Neural progenitor cell (in vitro differentiated cells): ENCODE data around the gene FAM89A. TPM values are rescaled to one million over a fixed set of nuclear protein-coding genes. Genes with fewer than 3 reads are reported as not detected.

Experiments
- DNase-seq: peaks from one replicate; pipeline ENCODE4 v3.0.0-alpha.2; 2016; ENCODE audit warnings: low spot score
- H2AFZ ChIP-seq: fragments of 200-600 bp; sonication (generic); replicated peaks from 2 replicates; pipeline ENCODE4 v1.6.1; 2016; ENCODE audit warnings: antibody characterized with exemption
- H3F3A ChIP-seq: fragments of 200-600 bp; sonication (generic); 2 replicates; pipeline ENCODE4 v1.6.1; 2016; ENCODE audit warnings: antibody characterized with exemption, low read depth
- H3K27ac ChIP-seq: fragments of 200-600 bp; sonication (generic); 2 replicates; pipeline ENCODE4 v1.5.1; 2016; ENCODE audit warnings: mild to moderate bottlenecking
- H3K27me3 ChIP-seq: fragments of 200-600 bp; sonication (generic); 2 replicates; pipeline ENCODE4 v1.6.1; 2016; ENCODE audit warnings: mild to moderate bottlenecking, moderate library complexity
- H3K36me3 ChIP-seq: fragments of 200-600 bp; sonication (generic); 2 replicates; pipeline ENCODE4 v1.5.1; 2016
- H3K4me1 ChIP-seq: fragments of 200-600 bp; sonication (generic); 2 replicates; pipeline ENCODE4 v1.6.1; 2016; ENCODE audit warnings: mixed run types
- H3K4me2 ChIP-seq: fragments of 200-600 bp; sonication (generic); 2 replicates; pipeline ENCODE4 v1.6.1; 2016
- H3K4me3 ChIP-seq: fragments of 200-600 bp; sonication (generic); 2 replicates; pipeline ENCODE4 v1.5.1; 2016
- H3K79me2 ChIP-seq: fragments of 200-600 bp; sonication (generic); 2 replicates; pipeline ENCODE4 v1.6.1; 2016; ENCODE audit warnings: low read depth
- H3K9ac ChIP-seq: fragments of 200-600 bp; sonication (generic); 2 replicates; pipeline ENCODE4 v1.6.1; 2016
- H3K9me3 ChIP-seq: fragments of 200-600 bp; sonication (generic); 2 replicates; pipeline ENCODE4 v1.5.1; 2016; ENCODE audit warnings: low read depth
- H4K20me1 ChIP-seq: fragments of 200-600 bp; sonication (generic); 2 replicates; pipeline ENCODE4 v1.6.1; 2016; ENCODE audit warnings: low read depth
- H3K27ac Mint-ChIP-seq: 3 replicates; pipeline ENCODE4 v1.8.0; 2021; ENCODE audit warnings: mixed read lengths
- H3K27me3 Mint-ChIP-seq: 2 replicates; pipeline ENCODE4 v1.8.0; 2022; ENCODE audit warnings: low read depth, mild to moderate bottlenecking, inconsistent platforms, moderate library complexity, mixed read lengths; ENCODE audit not compliant: insufficient read depth
- H3K36me3 Mint-ChIP-seq: 3 replicates; pipeline ENCODE4 v1.8.0; 2021; ENCODE audit warnings: mixed read lengths
- H3K4me1 Mint-ChIP-seq: 3 replicates; pipeline ENCODE4 v1.8.0; 2021; ENCODE audit warnings: mixed read lengths
- H3K4me3 Mint-ChIP-seq: 3 replicates; pipeline ENCODE4 v1.8.0; 2021; ENCODE audit warnings: mild to moderate bottlenecking, moderate library complexity, mixed read lengths
- H3K9me3 Mint-ChIP-seq: 3 replicates; pipeline ENCODE4 v1.8.0; 2020; ENCODE audit warnings: mixed read lengths
- CTCF ChIP-seq: fragments of 200-600 bp; sonication (generic); IDR thresholded peaks from 2 replicates; pipeline ENCODE4 v1.5.1; 2017; ENCODE audit warnings: antibody characterized with exemption, mild to moderate bottlenecking
- EZH2 ChIP-seq: fragments of 200-600 bp; sonication (generic); IDR thresholded peaks from 2 replicates; pipeline ENCODE4 v1.6.1; 2017; ENCODE audit warnings: antibody characterized with exemption, mild to moderate bottlenecking, moderate library complexity
- EZH2phosphoT487 ChIP-seq: fragments of 200-600 bp; sonication (generic); IDR thresholded peaks from 2 replicates; pipeline ENCODE4 v1.6.1; 2017; ENCODE audit warnings: antibody characterized with exemption
- total RNA-seq: library from RNA; depleted of rRNA; stranded (reverse); fragments of >200 nt; gene quantifications from 2 replicates; pipeline ENCODE4 v1.2.3, GENCODE V29; 2015; ENCODE audit warnings: low replicate concordance

The FAM89A gene
- total RNA-seq, 1 donor from 2014 or later = 2.1 TPM

GRCh38 chr1:231063331-231063730 lies 23.3 kb upstream of the FAM89A start:
- H4K20me1 ChIP-seq = no peaks in the 10 kb centered on the region
- no peak for DNase-seq
- H3K4me1 ChIP-seq = peaks cover 4% of the 10 kb centered on the region
- H3K27ac Mint-ChIP-seq = no peak overlapping the region
- no peak overlapping the region for H3K4me3 ChIP-seq
- TF ChIP-seq CTCF = no peak
- no peak for TF ChIP-seq EZH2phosphoT487
- TF ChIP-seq EZH2 = no peak
- peaks cover 2% of the 10 kb centered on the region for H3K9me3 Mint-ChIP-seq
- no peak overlapping the region for H3K4me3 Mint-ChIP-seq
- H3K27me3 ChIP-seq = peaks cover 9% of the 10 kb centered on the region
- no peak overlapping the region for H3K27ac ChIP-seq
- H3K9ac ChIP-seq = no peak overlapping the region
- H3K9me3 ChIP-seq = no peaks in the 10 kb centered on the region
- H3K36me3 Mint-ChIP-seq = no peaks in the 10 kb centered on the region
- H2AFZ ChIP-seq = no peak overlapping the region
- H3K4me1 Mint-ChIP-seq = peaks cover 13% of the 10 kb centered on the region
- no peaks in the 10 kb centered on the region for H3K27me3 Mint-ChIP-seq
- H3F3A ChIP-seq = no peaks in the 10 kb centered on the region
- H3K4me2 ChIP-seq = no peak overlapping the region
- H3K79me2 ChIP-seq = no peaks in the 10 kb centered on the region
- H3K36me3 ChIP-seq = no peaks in the 10 kb centered on the region

- H3K4me3 ChIP-seq = no peak overlapping the region
- no peaks in the 10 kb centered on the region for H3K27me3 Mint-ChIP-seq
These were observed 22.6 kb upstream of the FAM89A start for GRCh38 chr1:231062500-231063270.

GRCh38 chr1:231059566-231060193 lies 19.6 kb upstream of the FAM89A start:
- no peaks in the 10 kb centered on the region for H3K9me3 ChIP-seq
- no peaks in the 10 kb centered on the region for H4K20me1 ChIP-seq
- H3K27me3 Mint-ChIP-seq = no peaks in the 10 kb centered on the region
- H3K36me3 Mint-ChIP-seq = no peaks in the 10 kb centered on the region
- DNase-seq = no peak
- H3K9me3 Mint-ChIP-seq = peaks cover 2% of the 10 kb centered on the region
- no peak overlapping the region for H3K27ac ChIP-seq
- H3K4me1 Mint-ChIP-seq = peaks cover 10% of the 10 kb centered on the region
- H3K4me3 Mint-ChIP-seq = no peak overlapping the region
- H2AFZ ChIP-seq = no peak overlapping the region
- TF ChIP-seq EZH2phosphoT487 (no peak), CTCF (no peak), EZH2 (no peak)
- no peaks in the 10 kb centered on the region for H3K36me3 ChIP-seq
- H3K4me2 ChIP-seq = no peak overlapping the region
- peaks cover 4% of the 10 kb centered on the region for H3K4me1 ChIP-seq
- H3K27me3 ChIP-seq = peaks cover 18% of the 10 kb centered on the region
- no peak overlapping the region for H3K27ac Mint-ChIP-seq
- no peaks in the 10 kb centered on the region for H3K79me2 ChIP-seq
- H3F3A ChIP-seq = no peaks in the 10 kb centered on the region
- no peak overlapping the region for H3K9ac ChIP-seq
- no peak overlapping the region for H3K4me3 ChIP-seq

More at GRCh38 chr1:231062500-231063270, 22.6 kb upstream of the FAM89A start:
- no peaks in the 10 kb centered on the region for H3F3A ChIP-seq
- peaks cover 2% of the 10 kb centered on the region for H3K9me3 Mint-ChIP-seq
- no peaks in the 10 kb centered on the region for H3K79me2 ChIP-seq
- peaks cover 16% of the 10 kb centered on the region for H3K27me3 ChIP-seq
- H3K27ac Mint-ChIP-seq = no peak overlapping the region
- H3K36me3 ChIP-seq = no peaks in the 10 kb centered on the region
- H3K36me3 Mint-ChIP-seq = no peaks in the 10 kb centered on the region
- H3K27ac ChIP-seq = no peak overlapping the region
- H3K4me3 Mint-ChIP-seq = no peak overlapping the region
- no peak for DNase-seq
- H3K9me3 ChIP-seq = no peaks in the 10 kb centered on the region
- H3K4me2 ChIP-seq = no peak overlapping the region
- H3K4me1 ChIP-seq = peaks cover 4% of the 10 kb centered on the region
- H2AFZ ChIP-seq = no peak overlapping the region
- H3K4me1 Mint-ChIP-seq = peaks cover 10% of the 10 kb centered on the region
- no peak overlapping the region for H3K9ac ChIP-seq
- no peak for TF ChIP-seq CTCF
- TF ChIP-seq EZH2phosphoT487 = no peak
- TF ChIP-seq EZH2 = no peak
- H4K20me1 ChIP-seq = no peaks in the 10 kb centered on the region
